ENCODE results near the gene LMAN1L. TPM values are rescaled to one million over a fixed set of nuclear protein-coding genes. Genes with fewer than 3 reads are reported as not detected.

Gene LMAN1L
- total and polyA plus RNA-seq, 2 of the 4 experiments (the other 2 are of a cell fraction), result not detected

- H3K27me3 ChIP-seq (ENCODE audit: control insufficient read depth, insufficient read depth, low read length), result no peaks in the 10 kb centered on the region
- no peak overlapping the region for H2AFZ ChIP-seq (replicated peaks; ENCODE audit: low read length, poor library complexity)
- CTCF ChIA-PET, result no interaction called here
- 91% methylated on average over 3 of the region's 7 CpGs; no CpG with 5 or more reads in 1 of the 2 experiments for WGBS, 2 experiments (ENCODE audit: extremely low coverage in 2 of 2, insufficient read length in 1 of 2)
- ATAC-seq (ENCODE audit: low read depth), result no peak
- no peaks in the 10 kb centered on the region for H3K4me1 ChIP-seq (ENCODE audit: control insufficient read depth, insufficient read depth, low read length)
- TF ChIP-seq NFE2L2 (IDR thresholded peaks at IDR 0.05; ENCODE audit: low read depth, low read length) (no peak), RAD21 (IDR thresholded peaks at IDR 0.05; ENCODE audit: low read length) (no peak), CEBPB (IDR thresholded peaks at IDR 0.05; ENCODE audit: low read depth, low read length) (no peak), CHD1 (IDR thresholded peaks at IDR 0.05; ENCODE audit: low read depth, low read length) (no peak), MAFK (IDR thresholded peaks at IDR 0.05; ENCODE audit: low read depth, low read length) (no peak), USF2 (IDR thresholded peaks at IDR 0.05; ENCODE audit: low read depth, low read length) (no peak), RFX5 (IDR thresholded peaks at IDR 0.05; ENCODE audit: low read depth, low read length) (no peak), BHLHE40 (IDR thresholded peaks at IDR 0.05; ENCODE audit: low read depth, low read length) (no peak), FOS (IDR thresholded peaks at IDR 0.05; ENCODE audit: low read depth, low read length) (no peak), SMC3 (IDR thresholded peaks at IDR 0.05; ENCODE audit: low read depth, low read length) (no peak), MXI1 (IDR thresholded peaks at IDR 0.05; ENCODE audit: borderline replicate concordance, low read depth, low read length) (no peak), CTCF (conservative IDR thresholded peaks at IDR 0.05; ENCODE audit: low read depth, low read length) (no peak), ELK1 (IDR thresholded peaks at IDR 0.05; ENCODE audit: borderline replicate concordance, low read depth, low read length) (no peak), RCOR1 (IDR thresholded peaks at IDR 0.05; ENCODE audit: insufficient replicate concordance, low read length) (no peak), MAZ (IDR thresholded peaks at IDR 0.05; ENCODE audit: borderline replicate concordance, low read depth, low read length) (no peak), POLR2A (IDR thresholded peaks at IDR 0.05; ENCODE audit: low read depth, low read length) (no peak)
- H3K14ac ChIP-seq (replicated peaks; ENCODE audit: low read depth, low read length), result no peak overlapping the region
- in situ Hi-C loops (cut with MboI; ENCODE audit: low sequenced_read_pairs), result no loop called here
- no peak overlapping the region for H2AK5ac ChIP-seq (ENCODE audit: low read depth, low read length)
- H2BK15ac ChIP-seq (ENCODE audit: low read depth, low read length), result no peak overlapping the region
- H3K9me3 ChIP-seq (ENCODE audit: control insufficient read depth, insufficient read depth, low read length), result no peaks in the 10 kb centered on the region
- H2BK20ac ChIP-seq (ENCODE audit: low read depth, low read length), result no peak overlapping the region
- no peak overlapping the region for H3K4me3 ChIP-seq (ENCODE audit: insufficient read depth, low read depth, low read length)
- H2BK120ac ChIP-seq (ENCODE audit: low read depth, low read length), result no peak overlapping the region
- no peak overlapping the region for H3K9ac ChIP-seq (ENCODE audit: low read depth, low read length)
- no peak overlapping the region for H3K27ac ChIP-seq (ENCODE audit: insufficient read depth, low read length)
- dilution Hi-C loops (cut with HindIII; ENCODE audit: low sequenced_read_pairs, unreplicated experiment), result no loop called here
- DNase-seq, result no peak
- H4K8ac ChIP-seq (ENCODE audit: low read depth in 2 of 2, low read length in 2 of 2), result no peak overlapping the region
- no peak overlapping the region for H3K56ac ChIP-seq (ENCODE audit: extremely low read depth, insufficient read depth, low read length)
- H3K79me1 ChIP-seq (ENCODE audit: low read depth in 1 of 2, low read length in 2 of 2), result peaks cover 6 to 23% of the 10 kb centered on the region in 2 experiments
- H2BK5ac ChIP-seq (ENCODE audit: low read depth, low read length, poor library complexity, severe bottlenecking), result no peak overlapping the region
- peaks cover 57% of the 10 kb centered on the region for H3K36me3 ChIP-seq (ENCODE audit: control insufficient read depth, insufficient read depth, low read length)
- no peaks in the 10 kb centered on the region for H3K9me1 ChIP-seq (ENCODE audit: insufficient read depth, low read length)
- H4K91ac ChIP-seq (ENCODE audit: insufficient read depth, low read depth, low read length), result no peak overlapping the region
- H3K18ac ChIP-seq (ENCODE audit: low read depth, low read length), result no peak overlapping the region
- intact Hi-C loops (cut with micrococcal nuclease), result no loop called here
- no peak overlapping the region for H3K4ac ChIP-seq (ENCODE audit: low read depth, low read length)
- H3K4me2 ChIP-seq (ENCODE audit: low read depth, low read length), result no peak overlapping the region
- H3K23ac ChIP-seq (ENCODE audit: low read depth, low read length), result no peak overlapping the region
- H4K5ac ChIP-seq (ENCODE audit: low read depth, low read length), result no peak overlapping the region
- H4K20me1 ChIP-seq (ENCODE audit: insufficient read depth, low read length), result peaks cover 19% of the 10 kb centered on the region
- BruUV-seq (replicated peaks), result no TSS peak
- no peak overlapping the region for H2AK9ac ChIP-seq (replicated peaks; ENCODE audit: low read depth, low read length, poor library complexity)
- POLR2A ChIA-PET (ENCODE audit: unreplicated experiment), result no interaction called here
Measured at GRCh38 chr15:74851960-74852359, 39.3 kb downstream of the LMAN1L start.

Measured in IMR-90 (cell line).